HTERT RPE-1 (cell line): ENCODE results near the gene PCK1.

Experiments used
- in situ Hi-C: fragments of 300-500 bp; cut with MboI; formaldehyde crosslinking; loops from 4 replicates; pipeline ENCODE4 v1.14.3; 2020; ENCODE audit warnings: low sequenced_read_pairs

The PCK1 gene

DNA sequence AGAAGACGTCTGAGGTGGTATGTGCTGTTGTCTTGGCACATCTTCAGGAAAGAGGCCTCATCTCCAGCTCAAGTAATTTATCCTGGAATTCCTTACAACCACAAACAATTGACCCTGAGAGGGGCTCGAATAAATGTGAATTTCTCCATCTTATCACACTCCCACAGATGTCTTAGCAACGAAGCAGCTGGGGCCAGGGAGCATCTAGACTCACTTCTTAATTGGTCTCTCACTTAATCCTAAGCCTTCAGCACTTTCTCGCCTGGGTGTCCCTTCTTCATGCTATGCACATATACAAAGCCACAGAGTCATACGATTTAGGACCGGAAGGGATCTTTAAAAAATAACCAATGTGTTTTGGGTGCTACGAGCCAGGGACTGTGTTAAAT lies 27.1 kb downstream of the PCK1 start:
- in situ Hi-C loops = no loop called here

DNA sequence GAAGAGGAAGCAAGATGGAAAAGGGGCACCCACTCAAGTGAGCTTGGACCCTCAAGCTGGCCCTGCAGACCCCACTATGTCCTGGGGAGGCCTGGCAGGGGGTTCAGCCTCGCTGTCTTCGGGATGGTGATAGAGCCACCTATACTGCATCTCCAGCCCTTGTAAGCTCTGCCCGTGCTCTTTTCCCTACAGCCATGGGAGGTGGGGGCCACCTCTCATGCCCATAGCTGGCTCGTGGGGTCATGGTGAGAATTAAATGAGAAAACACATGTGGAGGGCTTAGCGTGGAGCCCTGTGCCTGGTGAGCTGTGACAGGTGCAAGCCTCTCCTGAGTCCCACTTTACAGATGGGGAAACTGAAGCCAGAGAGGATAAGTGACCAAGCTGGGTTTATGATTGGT lies 27.7 kb downstream of the PCK1 start:
- in situ Hi-C loops = no loop called here

DNA sequence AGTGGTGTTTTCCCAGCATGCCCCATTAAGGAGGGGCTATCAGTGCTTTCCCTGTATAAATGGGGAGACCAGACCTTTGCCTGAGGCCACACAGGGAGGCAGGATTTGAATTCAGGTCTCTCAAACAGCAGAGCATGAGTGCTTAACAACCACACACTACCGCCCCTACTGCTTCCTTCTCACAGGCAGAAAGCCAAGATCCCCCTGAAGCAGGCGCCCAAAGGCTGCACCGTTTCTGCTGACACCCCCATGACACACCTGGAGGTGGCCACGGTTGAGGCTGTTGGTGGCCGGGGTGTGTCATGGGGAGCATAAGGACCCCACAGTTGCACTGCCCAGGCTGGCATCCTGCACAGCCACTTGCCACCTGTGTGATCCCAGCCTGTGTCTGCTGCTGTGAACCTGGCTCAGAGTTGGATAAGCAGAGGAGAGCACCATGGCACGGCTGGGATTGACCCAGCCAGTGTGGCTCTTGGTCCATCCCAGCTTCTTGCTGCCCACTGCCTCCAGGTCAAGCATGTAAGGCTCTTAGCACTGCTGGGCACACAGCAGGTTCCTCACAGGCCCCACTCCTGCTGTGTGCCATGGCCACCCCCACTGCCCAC lies 28.3 kb downstream of the PCK1 start:
- in situ Hi-C loops = no loop called here

DNA sequence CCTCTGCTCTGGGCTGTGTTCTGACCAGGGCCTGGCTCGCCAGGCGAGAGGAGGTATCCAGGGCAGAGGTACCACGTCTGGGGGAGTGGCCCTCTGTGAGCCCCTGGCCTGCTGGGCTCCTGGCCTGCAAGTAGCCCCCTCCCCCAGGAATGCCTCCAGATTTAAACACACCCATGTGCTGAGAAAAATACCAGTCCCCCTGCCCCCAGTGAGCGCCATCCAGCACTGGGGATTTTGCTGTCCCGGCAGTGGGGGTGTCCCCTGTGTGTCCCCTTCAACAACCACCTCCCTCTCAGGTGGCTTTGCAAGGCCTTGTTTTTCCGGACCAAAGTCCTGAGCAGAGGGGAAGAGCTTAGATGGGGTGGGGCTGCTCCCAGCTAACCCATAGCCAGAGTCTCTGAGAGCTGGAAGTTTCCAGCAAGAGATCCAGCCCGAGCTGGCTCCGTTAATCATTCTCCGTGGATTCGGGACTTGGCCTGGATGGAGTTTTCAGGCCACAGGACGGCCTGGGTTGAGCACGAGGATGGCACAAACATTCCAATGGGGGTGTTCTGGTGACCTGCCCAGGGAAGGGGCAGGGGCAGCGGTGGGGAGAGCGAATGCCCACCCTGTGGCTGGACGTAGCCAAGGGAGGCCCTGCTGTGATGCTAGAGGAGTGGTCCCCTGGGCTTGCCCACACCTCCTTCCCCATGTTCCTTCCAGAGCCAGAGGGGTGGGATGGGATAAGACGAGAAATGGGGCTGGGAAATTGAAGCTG lies 29.0 kb downstream of the PCK1 start:
- in situ Hi-C loops = no loop called here

DNA sequence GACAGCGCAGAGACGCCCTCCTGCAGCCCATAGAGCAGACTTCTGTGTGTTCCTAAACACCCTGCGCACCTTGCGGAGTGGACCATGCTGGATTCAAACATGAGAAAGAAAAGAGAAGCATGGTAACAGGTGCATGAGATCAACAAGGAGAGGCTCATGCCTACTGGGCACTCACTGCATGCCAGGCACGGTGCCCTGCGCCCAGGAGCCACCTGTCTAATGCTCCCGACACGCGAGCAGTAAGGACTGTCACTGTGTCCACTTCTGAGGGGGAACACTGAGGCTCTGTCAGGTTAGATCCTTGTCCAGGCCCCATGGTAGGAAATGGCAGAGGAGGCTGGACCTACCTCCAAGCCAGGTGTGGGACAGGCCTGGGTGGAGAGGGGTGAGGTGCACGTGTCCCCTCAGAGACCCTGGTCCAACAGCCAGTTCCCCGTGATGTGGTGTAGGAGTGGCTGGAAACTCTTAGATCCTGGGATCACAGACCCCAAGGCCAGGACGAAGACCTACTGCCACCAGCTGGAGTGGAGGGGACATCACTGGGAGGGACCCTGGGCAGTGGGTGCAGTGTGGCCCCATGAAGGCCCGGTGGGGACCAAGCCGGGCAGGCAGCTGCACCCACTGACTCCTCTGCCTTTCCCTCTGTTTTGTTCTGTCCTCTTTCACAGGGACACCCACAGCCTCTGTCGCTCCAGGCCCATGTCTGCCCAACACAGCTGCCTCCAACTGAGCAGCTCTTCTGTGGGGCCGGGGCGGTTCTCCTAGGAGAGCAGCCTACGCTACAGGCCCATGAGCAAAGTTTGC lies 29.8 kb downstream of the PCK1 start:
- in situ Hi-C loops = no loop called here

- in situ Hi-C loops = no loop called here
These were observed 30.6 kb downstream of the PCK1 start for GRCh38 chr20:57591289-57592229.

- in situ Hi-C loops = no loop called here
These were observed 31.6 kb downstream of the PCK1 start for GRCh38 chr20:57592263-57593092.

DNA sequence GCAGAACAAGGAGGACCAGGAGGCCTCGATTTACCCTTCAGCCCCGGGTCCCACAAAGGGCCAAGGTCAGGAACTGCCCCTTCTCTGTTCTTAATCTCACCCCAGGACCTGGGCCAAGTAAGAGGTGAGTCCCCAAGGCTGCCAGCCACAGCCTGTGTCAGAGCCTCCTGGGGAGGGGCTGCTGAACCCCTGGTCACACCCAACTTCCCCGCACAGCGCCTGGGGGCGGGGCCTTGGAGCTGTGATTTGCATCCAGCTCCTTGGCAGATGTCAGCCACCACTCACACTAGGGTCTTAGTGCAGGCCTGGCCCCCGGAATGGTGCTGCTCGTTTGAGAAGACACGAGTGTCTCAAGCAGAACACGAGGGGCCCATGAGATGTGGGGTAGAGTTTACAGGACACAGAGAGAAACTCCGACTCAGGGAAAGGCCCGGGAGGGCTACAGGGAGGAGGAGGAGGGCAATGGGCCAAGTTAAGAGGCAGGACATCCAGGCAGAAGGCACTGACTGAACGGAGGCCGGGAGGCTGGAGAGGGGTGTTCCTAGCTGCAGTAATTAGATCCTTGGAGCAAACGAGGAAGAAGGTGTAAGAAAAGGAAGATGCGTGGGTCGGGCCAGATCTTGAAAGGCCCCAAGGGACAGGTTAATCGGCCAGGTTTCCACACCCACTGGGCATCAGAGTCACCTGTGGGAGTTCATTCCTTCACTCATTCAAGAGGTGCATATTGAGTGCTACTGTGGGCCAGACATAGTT lies 32.4 kb downstream of the PCK1 start:
- in situ Hi-C loops = no loop called here

DNA sequence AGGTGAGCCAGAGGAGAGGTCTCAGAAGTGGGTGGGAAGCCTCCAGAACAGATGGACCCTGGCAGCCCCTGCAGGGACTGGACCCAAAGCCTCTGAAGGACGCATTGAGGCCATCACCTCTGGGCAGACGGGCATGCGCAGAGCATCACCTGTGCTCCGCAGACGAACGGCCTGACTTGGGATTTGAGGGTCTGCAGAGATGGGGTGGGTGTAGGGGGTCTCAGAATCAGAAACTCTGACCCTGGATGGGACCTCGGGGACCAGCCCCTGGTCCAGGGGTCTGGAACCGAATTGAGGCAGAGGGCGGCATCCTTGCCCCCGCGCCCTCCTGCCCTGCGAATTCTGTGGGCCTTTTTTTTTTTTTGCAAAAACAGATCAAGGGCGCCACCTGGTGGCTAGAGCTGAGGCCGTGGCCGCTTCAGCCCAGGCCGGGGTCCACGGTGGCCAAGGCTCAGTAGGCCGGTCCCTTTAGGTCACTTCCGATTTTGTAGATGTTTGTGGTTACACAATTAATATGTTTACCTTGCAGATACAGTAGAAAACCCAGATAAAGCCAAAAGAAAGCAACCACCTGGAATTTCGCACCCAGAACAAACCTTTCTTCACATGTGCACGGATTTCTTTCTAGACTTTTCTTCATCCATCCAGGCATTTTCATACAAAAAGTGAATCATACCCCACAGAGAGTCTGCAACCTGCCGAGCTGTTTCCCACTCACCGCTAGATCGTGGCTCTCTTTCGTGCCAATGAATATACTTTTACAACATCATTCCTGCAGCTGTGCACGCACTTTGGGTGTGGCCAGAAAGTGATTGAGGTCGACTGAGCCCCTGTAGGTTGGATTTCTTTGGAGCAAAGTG lies 33.4 kb downstream of the PCK1 start:
- in situ Hi-C loops = no loop called here

GRCh38 chr20:57595041-57596030 lies 34.4 kb downstream of the PCK1 start:
- in situ Hi-C loops = no loop called here

DNA sequence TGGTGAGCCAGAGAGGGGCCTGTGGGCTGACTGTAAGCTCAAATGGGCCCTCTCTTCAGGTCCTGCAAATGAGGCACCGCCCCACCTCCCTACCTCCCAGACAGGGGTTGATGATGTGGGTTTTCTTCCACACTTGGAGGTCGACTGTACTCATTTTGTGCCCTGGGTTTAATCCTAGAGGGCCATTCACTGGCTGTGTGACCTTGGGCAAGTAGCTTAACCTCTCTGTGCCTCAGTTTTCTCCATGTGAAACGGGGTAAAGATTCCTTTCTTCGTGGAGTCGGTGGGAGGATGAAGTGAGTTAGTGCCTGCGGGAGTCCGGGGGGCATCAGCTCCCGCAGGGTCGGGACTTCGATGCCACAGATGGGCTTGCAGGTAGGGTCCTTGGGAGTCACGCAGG lies 35.4 kb downstream of the PCK1 start:
- in situ Hi-C loops = no loop called here

DNA sequence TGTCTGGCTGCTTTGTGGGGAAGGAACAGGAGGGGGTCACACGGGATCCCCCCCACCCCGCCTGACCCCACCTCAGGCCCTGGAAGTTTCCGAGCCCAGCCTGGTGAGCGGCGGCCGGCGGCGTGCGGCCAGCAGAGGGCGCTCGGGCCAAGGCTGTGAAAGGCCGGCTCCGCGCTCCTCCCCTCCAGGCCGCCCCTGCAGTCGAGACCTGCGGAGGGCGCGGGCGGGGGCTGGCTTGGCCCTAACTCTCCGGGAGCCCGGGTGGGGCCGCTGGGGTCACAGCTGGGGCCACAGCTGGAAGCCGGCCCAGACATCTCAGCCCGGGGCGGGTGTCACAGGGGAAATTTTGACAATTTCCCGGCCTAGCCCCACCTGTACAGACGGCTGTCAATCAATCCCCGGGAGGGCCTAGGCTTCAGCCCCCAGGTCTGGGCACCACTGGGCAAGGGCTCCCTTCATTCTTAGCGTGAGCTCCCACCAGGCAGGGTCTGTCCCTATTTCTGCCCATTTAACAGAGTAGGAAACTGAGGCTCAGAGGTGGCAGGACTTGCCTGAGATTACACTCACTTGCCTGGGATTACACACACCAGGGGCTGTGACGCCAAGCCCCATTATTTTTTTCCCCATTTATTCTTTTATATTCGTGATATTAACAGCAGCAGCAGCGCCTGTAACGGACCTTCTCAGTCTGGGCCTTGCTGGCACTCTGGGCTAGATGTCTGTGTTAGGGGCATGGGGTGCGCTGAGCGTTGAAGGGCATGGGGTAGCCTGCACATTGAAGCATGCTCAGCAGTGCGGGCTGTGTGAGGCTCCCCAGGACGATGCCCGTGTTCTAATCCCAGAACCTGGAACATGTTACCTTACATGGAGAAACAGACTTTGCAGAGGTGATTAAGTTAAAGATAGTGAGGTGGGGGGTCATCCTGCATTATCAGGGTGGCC lies 36.4 kb downstream of the PCK1 start:
- in situ Hi-C loops = no loop called here

GRCh38 chr20:57598060-57598459 lies 37.1 kb downstream of the PCK1 start:
- in situ Hi-C loops = no loop called here

DNA sequence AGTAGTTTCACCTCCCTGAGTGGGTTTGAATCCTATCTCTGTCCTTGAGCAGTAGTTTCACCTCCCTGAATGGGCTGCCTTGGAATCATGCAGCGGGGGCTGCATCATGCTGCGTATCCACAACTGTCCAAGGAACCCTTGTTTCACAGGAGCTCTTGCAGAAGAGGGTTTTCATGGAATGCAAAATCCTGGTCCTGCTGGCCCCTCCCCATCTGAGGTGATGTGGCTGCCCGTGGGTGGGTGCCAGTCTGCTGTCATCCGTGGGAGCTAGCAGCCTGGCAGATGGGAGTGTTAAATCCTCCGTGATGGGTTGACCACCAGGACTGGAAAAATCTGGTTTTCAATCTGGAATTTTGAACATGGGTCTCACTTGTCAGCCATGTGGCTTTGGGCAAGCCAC lies 37.6 kb downstream of the PCK1 start:
- in situ Hi-C loops = no loop called here

DNA sequence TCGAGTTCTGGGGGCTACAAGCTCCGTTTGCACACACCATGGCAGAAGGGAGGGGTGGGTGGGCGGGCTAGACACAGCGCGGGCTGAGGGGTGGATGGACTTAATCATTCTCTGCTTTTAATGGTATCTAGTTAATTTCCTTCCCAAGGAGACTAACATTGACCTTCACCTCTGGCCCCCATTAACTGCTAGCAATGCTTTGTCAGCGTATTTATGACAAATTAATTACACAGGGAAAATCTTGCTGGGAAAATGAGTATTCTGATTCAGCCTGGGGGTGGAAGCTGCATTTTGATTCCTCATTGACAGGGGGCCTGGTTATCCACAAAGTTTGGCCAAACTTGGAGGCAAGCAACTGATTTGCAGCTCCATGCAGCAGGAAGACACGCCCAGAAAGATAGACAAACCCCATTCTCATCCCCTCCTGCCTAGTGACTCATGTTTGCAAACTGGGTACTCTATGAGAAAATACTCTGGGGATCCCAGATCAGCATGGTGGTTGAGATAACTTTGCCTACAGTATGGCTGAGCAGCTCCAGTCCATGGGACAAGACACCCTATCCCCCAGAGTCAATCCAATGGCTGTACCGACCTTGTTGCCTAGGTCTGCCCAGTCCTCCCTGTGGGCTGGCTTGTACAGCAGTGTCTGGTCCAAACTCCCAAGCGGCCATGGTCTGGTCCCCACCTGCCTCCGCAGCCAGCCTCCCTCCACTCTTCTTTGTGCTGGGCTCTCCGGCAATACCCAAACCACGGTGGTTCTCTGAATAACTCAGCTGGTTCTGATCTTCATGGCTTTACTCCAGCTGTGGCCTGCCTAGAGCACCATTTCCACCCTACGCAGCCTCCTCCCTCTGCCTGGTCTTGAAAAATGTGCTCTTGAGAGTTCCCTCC lies 39.7 kb downstream of the PCK1 start:
- in situ Hi-C loops = no loop called here
